ENCODE measurements around the gene ZNF785. TPM values are rescaled to one million over a fixed set of nuclear protein-coding genes. Genes with fewer than 3 reads are reported as not detected.
"Not testable (repeated sequence)": the region's sequence is repeated elsewhere in the genome, so short reads cannot be mapped to it uniquely, and the experiment has no call there.

Gene ZNF785
- total RNA-seq, result 17.1 and 17.8 TPM in 2 replicates

DNA sequence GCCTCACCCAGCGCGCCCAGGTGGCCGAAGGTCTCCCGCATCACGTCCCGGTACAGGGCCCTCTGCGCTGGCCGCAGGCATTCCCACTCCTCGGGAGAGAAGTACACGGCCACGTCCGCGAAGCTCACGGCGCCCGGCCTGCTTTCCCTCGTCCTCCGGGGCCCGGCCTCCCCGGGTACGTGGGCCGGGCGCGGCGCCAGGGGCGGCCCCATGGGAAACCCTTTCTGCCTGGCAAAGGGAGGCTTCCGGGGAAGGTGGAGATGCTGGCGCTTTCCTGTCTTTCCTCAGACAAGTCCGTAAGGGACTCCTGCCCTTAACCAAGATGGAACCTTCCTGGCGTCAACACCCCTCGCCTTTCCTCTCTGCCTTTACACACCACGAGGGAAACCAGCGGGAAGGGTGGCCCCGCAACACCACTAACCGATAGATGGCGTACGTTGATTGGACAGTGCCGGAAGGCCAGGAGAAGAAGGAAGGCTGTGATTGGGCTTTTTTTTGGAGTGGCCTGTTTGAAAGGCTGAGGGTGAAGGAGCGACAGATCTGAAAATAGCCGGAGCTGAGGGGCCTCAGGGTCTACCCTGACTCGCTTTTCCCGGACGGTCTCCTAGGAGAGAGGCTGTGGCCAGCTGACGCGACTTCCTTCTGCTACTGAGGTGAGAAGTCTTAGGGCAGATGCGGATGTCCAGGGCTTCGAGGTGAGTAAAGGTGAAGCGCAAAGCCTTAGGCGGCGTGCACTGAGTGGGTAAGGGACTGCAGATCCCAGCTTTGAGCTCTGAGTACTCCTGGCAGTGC lies at the start of gene ZNF785:
TSS of gene ZNF785 (minus strand) at position 298 of the 792 bp plus-strand sequence. CDS start at position 212, 86 bp downstream.
- Mint-ChIP-seq H3K4me1 (peaks cover 25% of the 10 kb centered on the region), H3K27ac (peak within 1 kb of the TSS; percentile 91), H3K9me3 (no peaks in the 10 kb centered on the region), H3K27me3 (no peaks in the 10 kb centered on the region), H3K4me3 (peak within 1 kb of the TSS; percentile 90), H3K36me3 (ENCODE audit: low read depth) (peaks cover 33% of the 10 kb centered on the region)
- DNase-seq, result peak; percentile 98
- intact Hi-C loops (cut with micrococcal nuclease), result loop anchor here (1.0 to 2.0 kb wide), 6 partner anchors 13 to 155 kb away; partner anchors contain the start of genes DCTPP1, PRR14 and ZNF764

DNA sequence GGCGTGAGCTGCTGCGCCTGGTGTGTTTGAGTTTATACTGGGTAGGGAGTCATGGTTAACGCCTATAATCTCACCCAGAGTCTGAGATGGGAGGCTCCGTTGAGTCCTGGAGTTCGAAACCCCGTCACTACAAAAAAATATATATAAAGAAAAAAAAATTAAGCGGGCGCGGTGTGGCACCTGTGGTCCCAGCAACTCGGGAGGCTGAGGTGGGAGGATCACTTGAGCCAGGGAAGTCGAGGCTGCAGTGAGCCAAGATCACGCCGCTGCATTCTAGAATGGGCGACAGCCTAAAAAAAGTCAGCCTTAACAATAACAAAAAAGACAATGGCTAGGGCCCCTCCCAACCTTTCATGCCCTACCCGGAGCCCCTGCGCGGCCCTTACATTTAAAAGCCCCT lies 48.0 kb upstream of the ZNF785 start:
- DNase-seq, result no peak
- H3K27me3 Mint-ChIP-seq, result peaks cover 2% of the 10 kb centered on the region
- intact Hi-C loops (cut with micrococcal nuclease), result no loop called here

DNA sequence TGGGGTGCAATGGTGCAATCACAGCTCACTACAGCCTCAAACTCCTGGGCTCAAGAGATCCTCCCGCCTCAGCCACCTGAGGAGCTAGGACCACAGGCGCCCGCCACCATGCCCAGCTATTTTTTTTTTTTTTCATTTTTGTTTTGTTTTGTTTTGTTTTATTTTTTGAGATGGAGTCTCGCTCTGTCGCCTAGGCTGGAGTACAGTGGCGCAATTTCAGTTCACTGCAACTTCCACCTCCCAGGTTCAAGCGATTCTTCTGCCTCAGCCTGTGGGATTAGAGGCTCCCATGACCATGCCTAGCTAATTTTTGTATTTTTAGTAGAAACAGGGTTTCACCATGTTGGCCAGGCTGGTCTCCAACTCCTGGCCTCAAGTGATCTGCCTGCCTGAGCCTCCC lies 47.0 kb upstream of the ZNF785 start:
- H3K27me3 Mint-ChIP-seq; DNase-seq; H3K36me3 Mint-ChIP-seq (ENCODE audit: low read depth); H3K9me3 Mint-ChIP-seq; intact Hi-C loops (cut with micrococcal nuclease); H3K4me3 Mint-ChIP-seq; H3K27ac Mint-ChIP-seq: not testable (repeated sequence)
- H3K4me1 Mint-ChIP-seq, result peaks cover 27% of the 10 kb centered on the region

More for the DNA sequence above, 48.0 kb upstream of the ZNF785 start:
- H3K4me1 Mint-ChIP-seq, result peaks cover 24% of the 10 kb centered on the region
- no peaks in the 10 kb centered on the region for H3K9me3 Mint-ChIP-seq
- H3K27ac Mint-ChIP-seq, result peak overlapping the region; percentile 98
- H3K36me3 Mint-ChIP-seq (ENCODE audit: low read depth), result peaks cover 6% of the 10 kb centered on the region
- H3K4me3 Mint-ChIP-seq, result peak overlapping the region; percentile 95

DNA sequence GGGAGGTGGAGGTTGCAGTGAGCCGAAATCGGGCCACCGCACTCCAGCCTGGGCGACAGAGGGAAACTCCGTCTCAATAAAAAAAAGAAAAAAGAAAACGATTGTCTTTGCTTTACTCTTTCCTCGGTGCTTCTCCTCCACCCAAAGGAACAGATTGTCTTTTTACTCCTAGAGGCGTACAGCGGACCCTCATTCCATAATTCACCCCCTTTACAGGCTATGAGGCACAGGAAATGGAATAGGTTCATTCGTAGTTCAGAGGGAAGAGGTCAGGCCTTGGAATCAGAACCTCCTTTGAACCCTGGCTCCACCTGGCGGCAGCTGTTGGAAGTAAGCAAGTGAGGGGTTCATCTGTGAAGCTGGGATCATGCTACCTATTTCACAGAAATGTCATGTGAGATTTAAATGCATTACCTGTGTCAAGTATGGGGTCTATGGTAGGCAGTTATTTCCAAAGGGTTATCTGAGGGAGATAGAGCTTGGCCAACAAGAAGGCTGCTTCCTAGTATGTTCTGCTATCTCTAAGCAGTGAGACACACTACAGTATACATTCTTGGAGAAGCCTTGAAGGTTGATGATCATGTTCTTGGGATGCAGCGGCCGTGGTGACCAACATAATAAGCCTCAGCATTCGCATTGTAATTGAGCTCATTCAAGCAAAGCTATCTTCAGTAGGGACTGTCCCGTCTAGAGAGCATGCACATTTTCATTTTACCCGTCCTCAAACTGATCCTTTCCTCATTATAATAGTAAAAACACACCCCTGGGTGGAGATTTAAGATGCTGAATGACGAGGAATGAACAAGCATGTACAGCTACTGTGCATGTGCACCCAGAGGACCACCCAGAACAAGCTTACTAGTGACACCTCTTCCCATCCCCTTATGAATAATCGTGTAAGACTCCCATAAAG lies 43.4 kb upstream of the ZNF785 start:
- H3K4me1 Mint-ChIP-seq, result peaks cover 9% of the 10 kb centered on the region
- H3K27ac Mint-ChIP-seq, result peak overlapping the region; percentile 84
- intact Hi-C loops (cut with micrococcal nuclease), result loop anchor here (1.0 kb wide), 1 partner anchor 199 kb away; the partner anchor contains the start of gene DCTPP1
- H3K4me3 Mint-ChIP-seq, result peak overlapping the region; percentile 69
- no peaks in the 10 kb centered on the region for H3K36me3 Mint-ChIP-seq (ENCODE audit: low read depth)
- no peaks in the 10 kb centered on the region for H3K27me3 Mint-ChIP-seq
- no peaks in the 10 kb centered on the region for H3K9me3 Mint-ChIP-seq
- peak; percentile 96 for DNase-seq

DNA sequence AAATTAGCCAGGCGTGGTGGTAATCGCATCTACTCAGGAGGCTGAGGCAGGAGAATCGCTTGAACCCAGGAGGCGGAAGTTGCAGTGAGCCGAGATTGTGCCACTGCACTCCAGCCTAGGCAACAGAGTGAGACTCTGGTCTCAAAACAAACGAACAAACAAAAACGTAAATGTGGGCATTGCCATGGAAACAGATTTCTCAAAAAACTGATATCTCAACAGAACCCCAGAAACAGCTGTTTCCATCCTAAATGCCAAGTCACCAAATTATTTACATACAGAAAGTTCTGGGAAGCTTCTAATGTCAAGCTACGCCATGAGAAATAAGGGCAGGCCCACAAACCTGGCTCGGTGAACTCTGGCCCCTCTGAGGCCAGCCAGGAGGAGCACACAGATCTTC lies 40.7 kb upstream of the ZNF785 start:
- no peak for DNase-seq
- H3K9me3 Mint-ChIP-seq, result no peaks in the 10 kb centered on the region
- peaks cover 10% of the 10 kb centered on the region for H3K27me3 Mint-ChIP-seq
- intact Hi-C loops (cut with micrococcal nuclease), result no loop called here
- no peak overlapping the region for H3K27ac Mint-ChIP-seq
- H3K4me1 Mint-ChIP-seq, result peaks cover 9% of the 10 kb centered on the region
- H3K36me3 Mint-ChIP-seq (ENCODE audit: low read depth), result no peaks in the 10 kb centered on the region
- H3K4me3 Mint-ChIP-seq, result no peak overlapping the region

DNA sequence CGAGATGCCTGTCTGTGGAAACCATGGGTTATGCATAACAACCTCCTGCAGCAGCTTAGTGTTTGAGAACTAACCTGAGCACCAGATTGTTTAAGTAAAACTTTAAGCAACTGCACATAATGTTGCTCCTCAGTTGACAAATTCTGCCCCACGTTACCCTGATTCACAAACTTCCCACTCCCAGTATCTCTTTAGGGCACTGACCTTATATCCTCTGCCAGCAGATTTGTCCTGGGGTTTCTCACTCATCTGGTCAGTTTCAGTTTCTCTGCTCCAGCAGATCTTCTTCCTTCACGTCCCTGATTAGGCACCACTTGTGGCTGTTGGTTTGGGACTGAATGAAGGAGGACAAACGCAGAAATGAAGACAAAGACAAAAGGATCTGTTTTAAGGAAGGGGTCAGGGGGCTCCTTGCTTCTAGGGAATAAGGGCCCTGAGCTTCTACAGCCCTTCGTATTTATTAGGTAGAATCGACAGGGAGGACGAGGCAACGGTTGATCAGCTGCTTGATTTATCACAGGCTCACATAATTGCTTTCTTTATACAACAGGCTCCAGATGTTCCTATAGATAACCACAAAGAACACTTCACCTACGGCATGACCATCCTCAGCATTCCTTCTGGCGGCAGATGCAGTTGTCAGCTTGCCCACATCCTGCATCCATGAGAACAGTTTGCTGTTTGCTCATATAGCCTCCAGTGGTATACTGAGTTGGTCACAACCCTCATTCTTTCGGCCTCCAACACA lies 38.2 kb upstream of the ZNF785 start:
- H3K27me3 Mint-ChIP-seq, result peaks cover 23% of the 10 kb centered on the region
- H3K4me1 Mint-ChIP-seq, result peaks cover 4% of the 10 kb centered on the region
- H3K4me3 Mint-ChIP-seq, result no peak overlapping the region
- no peak overlapping the region for H3K27ac Mint-ChIP-seq
- no peaks in the 10 kb centered on the region for H3K9me3 Mint-ChIP-seq
- intact Hi-C loops (cut with micrococcal nuclease), result no loop called here
- no peak for DNase-seq
- H3K36me3 Mint-ChIP-seq (ENCODE audit: low read depth), result no peaks in the 10 kb centered on the region

- DNase-seq, result no peak
- H3K27me3 Mint-ChIP-seq, result peaks cover 24% of the 10 kb centered on the region
- no peaks in the 10 kb centered on the region for H3K36me3 Mint-ChIP-seq (ENCODE audit: low read depth)
- no peak overlapping the region for H3K4me3 Mint-ChIP-seq
- intact Hi-C loops (cut with micrococcal nuclease), result no loop called here
- H3K4me1 Mint-ChIP-seq, result peaks cover 3% of the 10 kb centered on the region
- H3K9me3 Mint-ChIP-seq, result no peaks in the 10 kb centered on the region
- no peak overlapping the region for H3K27ac Mint-ChIP-seq
These were observed 37.0 kb upstream of the ZNF785 start for GRCh38 chr16:30622455-30623032.

GRCh38 chr16:30621765-30622164 lies 36.3 kb upstream of the ZNF785 start:
- intact Hi-C loops (cut with micrococcal nuclease), result no loop called here
- H3K27me3 Mint-ChIP-seq, result peaks cover 27% of the 10 kb centered on the region
- no peaks in the 10 kb centered on the region for H3K9me3 Mint-ChIP-seq
- no peaks in the 10 kb centered on the region for H3K36me3 Mint-ChIP-seq (ENCODE audit: low read depth)
- no peak overlapping the region for H3K4me3 Mint-ChIP-seq
- H3K4me1 Mint-ChIP-seq, result peaks cover 3% of the 10 kb centered on the region
- H3K27ac Mint-ChIP-seq, result no peak overlapping the region
- no peak for DNase-seq

DNA sequence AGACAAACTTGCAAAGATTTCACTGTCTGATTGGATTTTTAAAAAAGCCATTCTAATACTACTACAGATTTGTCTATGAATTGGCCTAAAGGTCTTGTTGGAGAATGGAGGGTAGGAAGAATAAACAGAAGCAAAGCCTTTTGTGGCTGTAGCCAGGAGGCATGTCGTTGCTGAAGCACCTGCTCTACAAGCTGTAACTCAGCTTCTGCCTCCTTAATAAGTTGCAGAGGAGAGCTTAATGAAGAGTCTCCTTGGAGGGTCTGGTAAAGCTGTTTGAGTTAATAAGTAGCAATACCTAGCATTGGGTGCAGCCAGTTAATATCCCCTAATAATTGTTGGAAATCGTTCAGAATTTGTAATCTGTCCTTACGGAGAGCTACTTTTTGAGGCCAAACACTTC lies 34.7 kb upstream of the ZNF785 start:
- Mint-ChIP-seq H3K4me3 (no peak overlapping the region), H3K9me3 (no peaks in the 10 kb centered on the region), H3K27me3 (peaks cover 27% of the 10 kb centered on the region), H3K27ac (no peak overlapping the region), H3K4me1 (peaks cover 5% of the 10 kb centered on the region), H3K36me3 (ENCODE audit: low read depth) (no peaks in the 10 kb centered on the region)
- intact Hi-C loops (cut with micrococcal nuclease), result no loop called here
- DNase-seq, result no peak

DNA sequence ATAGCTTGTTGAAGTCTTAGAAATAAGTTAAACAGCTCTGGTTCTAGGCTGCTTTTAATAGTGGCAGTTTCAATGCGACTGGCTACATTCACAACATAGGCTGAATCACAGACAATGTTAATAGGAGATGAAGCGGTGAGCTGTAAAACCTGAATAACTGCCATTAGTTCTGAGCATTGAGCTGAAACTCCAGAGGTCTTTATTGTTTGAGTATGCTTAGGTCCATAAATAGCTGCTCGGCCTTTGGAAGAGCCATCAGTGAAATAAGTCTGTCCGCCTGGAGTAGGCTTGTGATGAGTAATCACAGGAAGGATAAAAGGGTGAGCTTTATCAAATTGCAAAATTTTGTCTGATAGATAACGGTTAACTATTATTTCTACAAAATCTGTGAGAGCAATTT lies 34.1 kb upstream of the ZNF785 start:
- no peak overlapping the region for H3K4me3 Mint-ChIP-seq
- no peaks in the 10 kb centered on the region for H3K9me3 Mint-ChIP-seq
- no peaks in the 10 kb centered on the region for H3K36me3 Mint-ChIP-seq (ENCODE audit: low read depth)
- H3K4me1 Mint-ChIP-seq, result peaks cover 5% of the 10 kb centered on the region
- DNase-seq, result no peak
- no peak overlapping the region for H3K27ac Mint-ChIP-seq
- intact Hi-C loops (cut with micrococcal nuclease), result loop anchor here (5.0 kb wide), 1 partner anchor 187 kb away; the partner anchor contains the start of gene DCTPP1
- H3K27me3 Mint-ChIP-seq, result peaks cover 27% of the 10 kb centered on the region

DNA sequence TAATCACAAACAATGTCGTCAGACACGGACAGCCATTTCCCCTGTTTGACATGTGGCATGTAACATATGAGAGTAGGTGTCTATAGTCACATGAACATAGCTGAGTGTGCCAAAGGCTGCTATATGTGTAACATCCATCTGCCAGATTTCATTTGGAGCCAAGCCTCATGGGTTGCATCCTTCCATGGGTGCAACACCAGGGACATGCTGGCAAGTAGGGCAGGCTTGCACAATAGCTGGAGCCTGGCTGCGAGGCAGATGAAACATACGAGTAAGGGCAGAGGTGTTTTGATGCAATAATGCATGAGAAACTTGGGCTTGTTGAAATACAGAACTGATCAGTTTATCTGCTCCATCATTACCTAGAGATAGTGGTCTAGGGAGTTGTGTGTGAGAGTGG lies 33.7 kb upstream of the ZNF785 start:
- H3K36me3 Mint-ChIP-seq (ENCODE audit: low read depth), result no peaks in the 10 kb centered on the region
- no peak overlapping the region for H3K27ac Mint-ChIP-seq
- H3K4me1 Mint-ChIP-seq, result peaks cover 5% of the 10 kb centered on the region
- no peaks in the 10 kb centered on the region for H3K9me3 Mint-ChIP-seq
- peaks cover 27% of the 10 kb centered on the region for H3K27me3 Mint-ChIP-seq
- DNase-seq, result no peak
- H3K4me3 Mint-ChIP-seq, result no peak overlapping the region
- intact Hi-C loops (cut with micrococcal nuclease), result loop anchor here (5.0 kb wide), 1 partner anchor 187 kb away; the partner anchor contains the start of gene DCTPP1

DNA sequence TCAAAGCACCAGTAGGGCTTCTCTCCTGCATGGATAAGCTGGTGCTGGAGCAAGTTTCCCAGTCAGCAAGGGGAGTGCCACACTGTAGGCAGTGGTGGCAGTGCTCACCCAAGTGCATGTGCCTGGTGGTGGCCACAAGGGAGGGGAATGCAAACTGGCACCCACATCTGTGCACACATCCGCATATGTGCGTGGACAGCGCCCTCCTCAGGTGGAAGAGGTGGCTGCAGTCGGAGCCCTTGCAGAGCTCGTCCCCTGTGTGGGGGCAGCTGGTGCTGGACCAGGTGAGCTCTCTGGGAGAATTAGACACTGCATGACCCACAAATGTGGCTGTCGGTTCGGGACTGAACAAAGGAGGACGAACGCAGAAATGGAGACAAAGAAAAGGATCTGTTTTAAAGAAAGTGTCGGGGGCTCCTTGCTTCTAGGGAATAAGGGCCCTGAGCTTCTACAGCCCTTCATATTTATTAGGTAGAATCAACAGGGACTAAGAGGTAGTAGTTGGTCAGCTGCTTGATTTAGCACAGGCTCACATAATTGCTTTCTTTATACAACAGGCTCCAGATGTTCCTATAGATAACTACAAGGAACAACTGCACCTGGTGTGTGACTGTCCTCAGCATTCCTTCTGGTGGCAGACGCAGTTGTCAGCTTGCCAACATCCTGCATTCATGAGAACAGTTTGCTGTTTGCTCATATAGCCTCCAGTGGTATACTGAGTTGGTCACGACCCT lies 30.0 kb upstream of the ZNF785 start:
- intact Hi-C loops (cut with micrococcal nuclease), result loop anchor here (5.0 kb wide), 1 partner anchor 183 kb away; the partner anchor contains the start of gene DCTPP1
- no peaks in the 10 kb centered on the region for H3K9me3 Mint-ChIP-seq
- peak; percentile 92 for DNase-seq
- H3K27me3 Mint-ChIP-seq, result peaks cover 16% of the 10 kb centered on the region
- no peaks in the 10 kb centered on the region for H3K36me3 Mint-ChIP-seq (ENCODE audit: low read depth)
- peaks cover 11% of the 10 kb centered on the region for H3K4me1 Mint-ChIP-seq
- no peak overlapping the region for H3K27ac Mint-ChIP-seq
- H3K4me3 Mint-ChIP-seq, result no peak overlapping the region

Measured in activated CD4-positive, alpha-beta T cell treated with anti-CD3 and anti-CD28 coated beads, Interleukin-2, amount 10 ng/mL, durations not matched to agents 24 days and 14 days (primary cell).